Endothelial cell of umbilical vein (primary cell): ENCODE measurements around the gene BCAS3. TPM values are rescaled to one million over a fixed set of nuclear protein-coding genes. Genes with fewer than 3 reads are reported as not detected.

Source experiments
- BruUV-seq: library from RNA; stranded (reverse); fragments of 400-500 nt; replicated peaks from 2 replicates; lab custom pipeline; 2021; lab: Mats Ljungman, UMichigan
- CTCF ChIA-PET: fragments of 300-600, 350-600 bp; sonication (Branson Sonifier 250); formaldehyde crosslinking; loops from one replicate; lab custom pipeline; 2021; ENCODE audit warnings: antibody characterized with exemption, inconsistent platforms; lab: Charles Lee
- POLR2A ChIA-PET: fragments of 300-600, 350-600 bp; sonication (Branson Sonifier 250); formaldehyde crosslinking; loops from one replicate; lab custom pipeline; 2021; ENCODE audit warnings: antibody characterized with exemption, inconsistent platforms; lab: Charles Lee
- DNase-seq: peaks from one replicate; pipeline ENCODE4 v3.0.0-alpha.2; 2011; ENCODE audit warnings: low read depth, low spot score
- FAIRE-seq: peaks from 2 replicates; lab custom pipeline; 2011; peaks lifted over from hg19 to GRCh38; lab: Jason Lieb, UNC
- H2AFZ ChIP-seq: 2 replicates; pipeline ENCODE4 v1.6.0; 2012; ENCODE audit warnings: low read depth, low read length, control low read depth, inconsistent platforms
- H3K27ac ChIP-seq: 2 replicates; pipeline ENCODE4 v1.5.1; 2011; ENCODE audit warnings: low read depth, mild to moderate bottlenecking, control low read depth, low read length, moderate library complexity; ENCODE audit not compliant: insufficient read depth
- H3K27me3 ChIP-seq, 2 experiments: 2 replicates each; pipeline versions ENCODE4 v1.6.0 to v1.6.1; 2011; ENCODE audit warnings: low read length in 2 of 2, mixed read lengths in 1 of 2; ENCODE audit not compliant: control insufficient read depth in 2 of 2, insufficient read depth in 2 of 2
- H3K36me3 ChIP-seq, 2 experiments: 2 replicates in 1 of 2; 3 replicates in 1 of 2; pipeline ENCODE4 v1.5.1; 2011; ENCODE audit warnings: low read length in 2 of 2, mild to moderate bottlenecking in 1 of 2, moderate library complexity in 1 of 2; ENCODE audit not compliant: control insufficient read depth in 2 of 2, insufficient read depth in 2 of 2; ENCODE audit errors: extremely low read depth in 1 of 2
- H3K4me1 ChIP-seq: 3 replicates; pipeline ENCODE4 v1.5.1; 2011; ENCODE audit warnings: mild to moderate bottlenecking, low read length; ENCODE audit not compliant: control insufficient read depth, insufficient read depth; ENCODE audit errors: extremely low read depth
- H3K4me2 ChIP-seq: 2 replicates; pipeline ENCODE4 v1.6.1; 2011; ENCODE audit warnings: low read length, control low read depth, mixed read lengths; ENCODE audit not compliant: insufficient read depth
- H3K4me3 ChIP-seq, 3 experiments: fragments of 200-600 bp in 1 of 3; sonication (generic), shearing (Covaris generic) in 1 of 3; replicated peaks in 1 of 3; 2 replicates each; pipeline ENCODE4 v1.5.1; 2011 to 2016; ENCODE audit warnings: control low read depth in 3 of 3, low read length in 3 of 3, mild to moderate bottlenecking in 2 of 3, inconsistent platforms in 1 of 3, low read depth in 1 of 3, moderate library complexity in 1 of 3; ENCODE audit not compliant: insufficient read depth in 1 of 3
- H3K79me2 ChIP-seq: 2 replicates; pipeline ENCODE4 v1.6.0; 2012; ENCODE audit warnings: low read length, inconsistent platforms; ENCODE audit not compliant: control insufficient read depth, insufficient read depth
- H3K9ac ChIP-seq: replicated peaks from 2 replicates; pipeline ENCODE3; 2011; ENCODE audit warnings: low read length, control low read depth; ENCODE audit not compliant: insufficient read depth; ENCODE audit errors: extremely low read depth
- H3K9me1 ChIP-seq: replicated peaks from 3 replicates; pipeline ENCODE4 v1.6.0; 2011; ENCODE audit warnings: mild to moderate bottlenecking, low read length; ENCODE audit not compliant: control insufficient read depth, insufficient read depth; ENCODE audit errors: extremely low read depth
- H3K9me3 ChIP-seq: replicated peaks from 2 replicates; pipeline ENCODE4 v1.5.1; 2012; ENCODE audit warnings: low read length, inconsistent platforms; ENCODE audit not compliant: control insufficient read depth, insufficient read depth
- H4K20me1 ChIP-seq: replicated peaks from 2 replicates; pipeline ENCODE3; 2011; ENCODE audit warnings: mild to moderate bottlenecking, low read length; ENCODE audit not compliant: control insufficient read depth, insufficient read depth; ENCODE audit errors: extremely low read depth
- EZH2 ChIP-seq: IDR thresholded peaks from 2 replicates; pipeline ENCODE4 v1.6.1; 2012; ENCODE audit warnings: borderline replicate concordance, low read depth, mild to moderate bottlenecking, moderate library complexity, low read length, inconsistent platforms; ENCODE audit not compliant: severe bottlenecking
- FOS ChIP-seq: IDR thresholded peaks from 2 replicates; pipeline ENCODE4 v1.6.1; 2011; ENCODE audit warnings: mild to moderate bottlenecking, low read length, moderate library complexity, borderline replicate concordance; ENCODE audit not compliant: insufficient read depth
- GATA2 ChIP-seq: IDR thresholded peaks from 2 replicates; pipeline ENCODE4 v1.7.0; 2011; ENCODE audit warnings: low read depth, mild to moderate bottlenecking, moderate library complexity, mixed read lengths, low read length; ENCODE audit not compliant: insufficient read length, insufficient read depth
- JUN ChIP-seq: IDR thresholded peaks from 2 replicates; pipeline ENCODE4 v1.6.1; 2011; ENCODE audit warnings: borderline replicate concordance, low read depth; ENCODE audit not compliant: insufficient read length, insufficient read depth
- MYC ChIP-seq: IDR thresholded peaks from one replicate; pipeline ENCODE4 v1.6.1; 2011; ENCODE audit warnings: mild to moderate bottlenecking, low read depth, low read length
- POLR2A ChIP-seq: IDR thresholded peaks from 2 replicates; pipeline ENCODE4 v1.6.1; 2012; ENCODE audit warnings: low read depth, mild to moderate bottlenecking, control low read depth, low read length
- POLR2AphosphoS5 ChIP-seq: IDR thresholded peaks from 2 replicates; pipeline ENCODE4 v1.6.1; 2012; ENCODE audit warnings: low read depth, mild to moderate bottlenecking, control low read depth, low read length, moderate library complexity; ENCODE audit not compliant: insufficient read depth
- dilution Hi-C: fragments of 300-500 bp; cut with MboI; formaldehyde crosslinking; loops from one replicate; pipeline ENCODE4 v1.15.0; 2019; ENCODE audit warnings: low sequenced_read_pairs; ENCODE audit not compliant: extremely low pct_ligation_motif_present
- intact Hi-C: fragments of 100-400 bp; cut with micrococcal nuclease; formaldehyde crosslinking; loops from one replicate; pipeline ENCODE4 v1.10.0; 2022
- polyA plus RNA-seq, 4 experiments: library from polyadenylated mRNA; depleted of rRNA in 3 of 4; stranded (reverse) in 3 of 4; unstranded in 1 of 4; fragments of >200 nt; gene quantifications; 2 replicates each; pipeline versions ENCODE4 v1.2.1 to v1.2.3, GENCODE V29; 2011 to 2012; ENCODE audit warnings: missing spikeins in 1 of 4
- total RNA-seq: library from RNA; stranded (reverse); gene quantifications from 2 replicates; pipeline ENCODE4 v1.2.3, GENCODE V29; 2021
- TF ChIP-seq, protein P1 (sequence below), 2 donors: IDR thresholded peaks; 1 replicate in 1 of 2; 2 replicates in 1 of 2; pipeline ENCODE4 v1.5.1; 2011; ENCODE audit warnings: low read length in 2 of 2, mild to moderate bottlenecking in 2 of 2, moderate library complexity in 2 of 2, control low read depth in 1 of 2, inconsistent platforms in 1 of 2, low read depth in 1 of 2; ENCODE audit not compliant: insufficient read depth in 1 of 2; ENCODE audit errors: extremely low read depth in 1 of 2
- TF ChIP-seq, protein P2 (sequence below): IDR thresholded peaks from 2 replicates; pipeline ENCODE4 v1.6.1; 2011; ENCODE audit not compliant: insufficient read depth, insufficient read length

Gene BCAS3
- total and polyA plus RNA-seq, 2 donors (not counting 3 experiments of a cell fraction or from before 2014, with no cell fraction given): 8.2 to 16.0 TPM

DNA sequence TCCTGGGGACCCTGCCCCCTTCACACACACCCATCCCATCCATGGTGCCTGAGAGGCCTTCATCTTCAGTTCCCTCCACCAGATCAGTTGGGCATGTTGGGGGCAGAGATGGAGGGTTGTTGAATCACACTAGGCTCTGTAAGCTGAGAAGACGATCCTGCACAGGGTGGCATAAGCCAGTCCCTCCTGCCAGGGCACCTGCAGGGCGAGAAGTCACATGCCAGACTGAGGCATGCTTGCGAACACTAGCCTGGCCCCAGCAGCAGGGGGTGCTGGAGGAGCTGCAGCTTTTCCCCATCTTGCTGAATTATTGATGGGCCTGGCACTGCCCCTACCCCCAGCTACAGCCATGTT lies 715.9 kb downstream of the BCAS3 start:
- Histone ChIP-seq H3K4me2 (no peak overlapping the region), H3K79me2 (no peaks in the 10 kb centered on the region), H3K36me3 (no peaks in the 10 kb centered on the region), H3K9me1 (no peaks in the 10 kb centered on the region), H2AFZ (no peak overlapping the region), H3K27me3 (peaks cover 35 to 41% of the 10 kb centered on the region in 2 experiments), H3K27ac (no peak overlapping the region), H3K9me3 (no peaks in the 10 kb centered on the region), H3K4me3 (no peak overlapping the region), H3K4me1 (no peaks in the 10 kb centered on the region), H4K20me1 (no peaks in the 10 kb centered on the region), H3K9ac (no peak overlapping the region)
- CTCF ChIA-PET: interaction anchor here (1.1 to 2.4 kb wide), 9 partner anchors 10 to 673 kb away, joined by 3 to 11 read pairs (median 5); no protein-coding TSS in a partner anchor
- POLR2A ChIA-PET: no interaction called here
- intact Hi-C loops (no loop called here), dilution Hi-C loops (no loop called here)
- BruUV-seq: no TSS peak
- TF ChIP-seq JUN (no peak), POLR2A (no peak), MYC (no peak), GATA2 (no peak), EZH2 (no peak), FOS (no peak), POLR2AphosphoS5 (no peak)
- TF ChIP-seq, protein P1, sequence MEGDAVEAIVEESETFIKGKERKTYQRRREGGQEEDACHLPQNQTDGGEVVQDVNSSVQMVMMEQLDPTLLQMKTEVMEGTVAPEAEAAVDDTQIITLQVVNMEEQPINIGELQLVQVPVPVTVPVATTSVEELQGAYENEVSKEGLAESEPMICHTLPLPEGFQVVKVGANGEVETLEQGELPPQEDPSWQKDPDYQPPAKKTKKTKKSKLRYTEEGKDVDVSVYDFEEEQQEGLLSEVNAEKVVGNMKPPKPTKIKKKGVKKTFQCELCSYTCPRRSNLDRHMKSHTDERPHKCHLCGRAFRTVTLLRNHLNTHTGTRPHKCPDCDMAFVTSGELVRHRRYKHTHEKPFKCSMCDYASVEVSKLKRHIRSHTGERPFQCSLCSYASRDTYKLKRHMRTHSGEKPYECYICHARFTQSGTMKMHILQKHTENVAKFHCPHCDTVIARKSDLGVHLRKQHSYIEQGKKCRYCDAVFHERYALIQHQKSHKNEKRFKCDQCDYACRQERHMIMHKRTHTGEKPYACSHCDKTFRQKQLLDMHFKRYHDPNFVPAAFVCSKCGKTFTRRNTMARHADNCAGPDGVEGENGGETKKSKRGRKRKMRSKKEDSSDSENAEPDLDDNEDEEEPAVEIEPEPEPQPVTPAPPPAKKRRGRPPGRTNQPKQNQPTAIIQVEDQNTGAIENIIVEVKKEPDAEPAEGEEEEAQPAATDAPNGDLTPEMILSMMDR (IDR thresholded peaks at IDR 0.05; ENCODE audit: extremely low read depth in 1 of 2, insufficient read depth in 1 of 2, low read depth in 1 of 2, low read length in 2 of 2): no peak
- TF ChIP-seq, protein P2, sequence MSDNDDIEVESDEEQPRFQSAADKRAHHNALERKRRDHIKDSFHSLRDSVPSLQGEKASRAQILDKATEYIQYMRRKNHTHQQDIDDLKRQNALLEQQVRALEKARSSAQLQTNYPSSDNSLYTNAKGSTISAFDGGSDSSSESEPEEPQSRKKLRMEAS: no peak
- no peak for DNase-seq
- FAIRE-seq: no peak
